Measurements from ENCODE around the gene JMJD8. TPM values are rescaled to one million over a fixed set of nuclear protein-coding genes. Genes with fewer than 3 reads are reported as not detected.
A peak's percentile ranks its signal among the peaks of the same experiment; 100 is the strongest.

JMJD8 gene
- total RNA-seq, 1 donor, result 48.5 TPM

DNA sequence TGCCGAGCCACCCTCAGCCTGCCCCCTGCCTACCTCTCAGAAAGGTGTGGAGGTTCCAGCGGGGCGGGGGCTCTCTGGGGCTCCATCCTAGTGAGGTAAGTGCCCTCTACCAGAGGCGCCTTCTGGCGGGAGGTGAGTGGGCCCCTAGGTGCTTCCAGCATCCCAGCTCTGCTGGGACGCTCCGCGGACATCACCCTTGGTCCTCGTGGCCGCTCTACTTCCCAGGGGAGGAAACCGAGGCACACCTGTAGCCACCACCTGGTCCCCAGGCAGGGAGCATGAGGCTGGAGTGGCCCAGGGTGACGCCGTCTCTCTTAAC lies 41.1 kb downstream of the JMJD8 start:
- no peak overlapping the region for H2AFZ ChIP-seq (ENCODE audit: low read length)
- no peaks in the 10 kb centered on the region for H3K27me3 ChIP-seq (ENCODE audit: insufficient read depth, low read length)
- no peaks in the 10 kb centered on the region for H3K9me3 ChIP-seq (ENCODE audit: low read depth, low read length)
- H3K27ac ChIP-seq (ENCODE audit: low read depth, low read length), result no peak overlapping the region
- H3K79me2 ChIP-seq (ENCODE audit: insufficient read depth, low read length), result peaks cover 30% of the 10 kb centered on the region
- TF ChIP-seq, protein P1, sequence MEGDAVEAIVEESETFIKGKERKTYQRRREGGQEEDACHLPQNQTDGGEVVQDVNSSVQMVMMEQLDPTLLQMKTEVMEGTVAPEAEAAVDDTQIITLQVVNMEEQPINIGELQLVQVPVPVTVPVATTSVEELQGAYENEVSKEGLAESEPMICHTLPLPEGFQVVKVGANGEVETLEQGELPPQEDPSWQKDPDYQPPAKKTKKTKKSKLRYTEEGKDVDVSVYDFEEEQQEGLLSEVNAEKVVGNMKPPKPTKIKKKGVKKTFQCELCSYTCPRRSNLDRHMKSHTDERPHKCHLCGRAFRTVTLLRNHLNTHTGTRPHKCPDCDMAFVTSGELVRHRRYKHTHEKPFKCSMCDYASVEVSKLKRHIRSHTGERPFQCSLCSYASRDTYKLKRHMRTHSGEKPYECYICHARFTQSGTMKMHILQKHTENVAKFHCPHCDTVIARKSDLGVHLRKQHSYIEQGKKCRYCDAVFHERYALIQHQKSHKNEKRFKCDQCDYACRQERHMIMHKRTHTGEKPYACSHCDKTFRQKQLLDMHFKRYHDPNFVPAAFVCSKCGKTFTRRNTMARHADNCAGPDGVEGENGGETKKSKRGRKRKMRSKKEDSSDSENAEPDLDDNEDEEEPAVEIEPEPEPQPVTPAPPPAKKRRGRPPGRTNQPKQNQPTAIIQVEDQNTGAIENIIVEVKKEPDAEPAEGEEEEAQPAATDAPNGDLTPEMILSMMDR (IDR thresholded peaks at IDR 0.05; ENCODE audit: extremely low read depth, low read depth, low read length), result no peak
- peaks cover 7% of the 10 kb centered on the region for H4K20me1 ChIP-seq (ENCODE audit: insufficient read depth, low read length)
- peak overlapping the region; percentile 86 for H3K4me2 ChIP-seq (ENCODE audit: insufficient read depth, low read length)
- peak overlapping the region; percentile 83 for H3K4me3 ChIP-seq (ENCODE audit: insufficient read depth, low read length)
- H3K36me3 ChIP-seq (ENCODE audit: insufficient read depth, low read length), result no peaks in the 10 kb centered on the region
- DNase-seq (ENCODE audit: insufficient read length, low spot score, missing footprints), result no peak
- H3K4me1 ChIP-seq (ENCODE audit: insufficient read depth, low read length), result peaks cover 14% of the 10 kb centered on the region

DNA sequence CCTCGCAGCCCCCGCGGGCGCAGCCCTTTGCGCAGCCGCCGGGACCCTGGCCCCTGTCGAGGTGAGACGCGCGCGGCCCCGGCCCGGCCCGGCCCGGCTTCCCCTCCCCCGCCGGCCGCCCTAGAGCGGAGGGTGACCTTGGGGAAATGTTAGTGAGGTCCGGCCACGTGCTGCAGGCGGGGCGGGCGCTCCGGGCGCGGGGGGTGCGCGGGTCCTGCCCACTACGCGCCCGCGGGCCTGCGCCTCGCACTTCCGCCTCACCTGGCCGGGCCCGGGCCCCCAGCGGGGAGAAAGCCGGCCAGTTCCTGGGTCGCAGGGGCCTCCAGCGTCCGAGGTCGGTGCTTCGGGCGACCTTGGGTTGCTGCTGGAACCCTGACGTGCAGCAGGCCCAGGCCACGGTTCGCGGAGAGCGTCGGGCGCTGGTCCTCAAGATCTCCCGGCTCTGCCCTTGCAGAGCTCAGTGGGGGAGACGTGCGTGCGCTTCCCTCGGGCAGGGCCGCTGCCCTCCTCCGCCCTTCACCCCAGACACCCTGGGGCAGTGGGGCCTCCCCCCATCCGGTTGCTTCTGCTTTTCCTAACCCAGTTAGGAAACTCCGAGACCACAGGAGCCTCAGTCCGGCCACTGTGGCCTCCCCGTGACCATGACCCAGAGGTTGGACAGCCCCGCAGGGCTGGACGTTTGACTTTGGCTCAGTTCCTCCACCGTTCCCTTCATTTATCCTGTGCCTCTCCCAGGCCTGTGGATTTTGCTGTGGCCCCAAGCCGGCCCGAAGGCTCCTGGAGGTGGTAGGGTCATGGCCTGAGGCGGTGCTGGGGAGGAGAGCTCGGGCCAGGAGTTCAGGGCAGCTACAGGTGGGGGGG lies 41.7 kb downstream of the JMJD8 start:
- TF ChIP-seq, protein P1 (IDR thresholded peaks at IDR 0.05; ENCODE audit: extremely low read depth, low read depth, low read length), result no peak
- peak overlapping the region; percentile 83 for H3K4me3 ChIP-seq (ENCODE audit: insufficient read depth, low read length)
- H3K79me2 ChIP-seq (ENCODE audit: insufficient read depth, low read length), result peaks cover 24% of the 10 kb centered on the region
- H3K4me1 ChIP-seq (ENCODE audit: insufficient read depth, low read length), result peaks cover 10% of the 10 kb centered on the region
- no peaks in the 10 kb centered on the region for H3K9me3 ChIP-seq (ENCODE audit: low read depth, low read length)
- no peak overlapping the region for H3K27ac ChIP-seq (ENCODE audit: low read depth, low read length)
- peak overlapping the region; percentile 15 for H2AFZ ChIP-seq (ENCODE audit: low read length)
- peak; percentile 96 for DNase-seq (ENCODE audit: insufficient read length, low spot score, missing footprints)
- no peaks in the 10 kb centered on the region for H3K36me3 ChIP-seq (ENCODE audit: insufficient read depth, low read length)
- peaks cover 5% of the 10 kb centered on the region for H4K20me1 ChIP-seq (ENCODE audit: insufficient read depth, low read length)
- H3K27me3 ChIP-seq (ENCODE audit: insufficient read depth, low read length), result no peaks in the 10 kb centered on the region
- H3K4me2 ChIP-seq (ENCODE audit: insufficient read depth, low read length), result peak overlapping the region; percentile 86

DNA sequence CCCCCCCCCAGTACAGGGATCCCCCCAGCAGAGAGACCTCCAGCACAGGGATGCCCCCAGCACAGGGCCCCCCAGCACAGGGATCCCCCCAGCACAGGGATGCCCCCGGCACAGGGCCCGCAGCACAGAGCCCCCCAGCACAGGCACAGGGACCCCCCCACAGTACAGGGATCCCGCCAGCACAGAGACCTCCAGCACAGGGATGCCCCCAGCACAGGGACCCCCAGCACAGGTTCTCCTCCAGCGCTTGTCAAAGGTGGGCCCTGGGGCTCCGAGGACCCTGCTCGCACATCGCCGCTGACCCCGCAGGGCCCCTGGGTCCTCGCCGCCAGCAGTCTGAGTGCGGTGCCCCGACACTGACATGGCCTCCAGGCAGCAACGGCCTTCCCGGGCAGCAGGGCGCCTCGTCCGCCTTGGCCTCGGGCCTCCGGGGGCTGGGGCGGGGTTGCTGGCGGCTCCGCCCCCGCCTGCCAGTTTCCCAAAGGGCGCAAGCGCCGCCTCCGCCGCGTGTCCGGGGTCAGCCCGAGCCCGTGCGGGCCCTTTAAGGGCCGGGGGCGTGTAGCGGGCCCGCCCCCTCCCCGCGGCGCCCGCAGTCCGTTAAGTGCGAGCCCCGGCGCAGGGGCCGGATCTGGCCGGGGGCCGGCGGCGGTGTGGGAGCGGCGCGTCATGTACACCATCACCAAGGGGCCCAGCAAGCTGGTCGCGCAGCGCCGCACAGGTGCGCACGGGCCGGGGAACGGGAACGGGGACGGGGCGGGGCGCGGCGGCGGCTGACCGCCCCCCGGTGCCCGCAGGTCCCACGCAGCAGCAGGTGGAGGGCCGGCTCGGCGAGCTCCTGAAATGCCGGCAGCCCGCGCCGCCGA lies 42.6 kb downstream of the JMJD8 start, which contains the start of gene MCRIP2:
TSS of gene MCRIP2 (plus strand) at position 503 of the 863 bp plus-strand sequence. CDS start at position 667, 164 bp downstream.
- TF ChIP-seq, protein P1 (IDR thresholded peaks at IDR 0.05; ENCODE audit: extremely low read depth, low read depth, low read length), result no peak
- Histone ChIP-seq H2AFZ (ENCODE audit: low read length) (peak within 1 kb of the TSS; percentile 80), H3K27ac (ENCODE audit: low read depth, low read length) (peak within 1 kb of the TSS; percentile 37)

More for the DNA sequence above, 42.6 kb downstream of the JMJD8 start, which contains the start of gene MCRIP2:
- H3K4me2 ChIP-seq (ENCODE audit: insufficient read depth, low read length), result peak within 1 kb of the TSS; percentile 86
- H3K36me3 ChIP-seq (ENCODE audit: insufficient read depth, low read length), result no peaks in the 10 kb centered on the region
- peaks cover 9% of the 10 kb centered on the region for H3K4me1 ChIP-seq (ENCODE audit: insufficient read depth, low read length)
- peak within 1 kb of the TSS; percentile 83 for H3K4me3 ChIP-seq (ENCODE audit: insufficient read depth, low read length)
- H3K79me2 ChIP-seq (ENCODE audit: insufficient read depth, low read length), result peaks cover 15% of the 10 kb centered on the region
- no peaks in the 10 kb centered on the region for H3K27me3 ChIP-seq (ENCODE audit: insufficient read depth, low read length)
- no peaks in the 10 kb centered on the region for H3K9me3 ChIP-seq (ENCODE audit: low read depth, low read length)
- DNase-seq (ENCODE audit: insufficient read length, low spot score, missing footprints), result peak; percentile 100
- peaks cover 3% of the 10 kb centered on the region for H4K20me1 ChIP-seq (ENCODE audit: insufficient read depth, low read length)
